Transverse colon (tissue), 4 donors: Measurements from ENCODE around the gene KCNK5.

ENCODE experiments used
- CTCF ChIP-seq, 5 experiments: fragments of 200-600 bp in 3 of 5; fragments of 450-650 bp in 2 of 5; sonication (generic) in 3 of 5; IDR thresholded peaks; 1 replicate in 2 of 5; 2 replicates in 3 of 5; pipeline ENCODE4 v1.5.1; 2016 to 2017; ENCODE audit warnings: antibody characterized with exemption in 5 of 5, inconsistent platforms in 3 of 5, mild to moderate bottlenecking in 2 of 5, moderate library complexity in 1 of 5
- POLR2A ChIP-seq: fragments of 450-650 bp; IDR thresholded peaks from one replicate; pipeline ENCODE4 v1.6.1; 2016; ENCODE audit warnings: antibody characterized with exemption, mild to moderate bottlenecking, moderate library complexity
- POLR2AphosphoS5 ChIP-seq, 3 donors: sonication (generic); formaldehyde crosslinking; IDR thresholded peaks; one replicate each; pipeline ENCODE4 v1.6.1; 2016; ENCODE audit warnings: antibody characterized with exemption in 3 of 3

GRCh38 chr6:39170389-39170788 lies 58.9 kb downstream of the KCNK5 start:
- TF ChIP-seq CTCF (IDR thresholded peaks at IDR 0.05) (no peak), POLR2AphosphoS5 (IDR thresholded peaks at IDR 0.05) (no peak), POLR2A (no peak)
